CD4-positive, alpha-beta memory T cell (primary cell): ENCODE results near the gene GPSM1. TPM values are rescaled to one million over a fixed set of nuclear protein-coding genes. Genes with fewer than 3 reads are reported as not detected.

Experiments
- CTCF ChIA-PET: fragments of 350-600 bp; sonication (Branson Sonifier 250); formaldehyde crosslinking; loops from one replicate; lab custom pipeline; 2021; ENCODE audit warnings: inconsistent platforms; ENCODE audit not compliant: partially characterized antibody; lab: Charles Lee
- POLR2A ChIA-PET: fragments of 350-600 bp; sonication (Branson Sonifier 250); formaldehyde crosslinking; loops from one replicate; lab custom pipeline; 2021; ENCODE audit not compliant: partially characterized antibody; lab: Charles Lee
- DNase-seq, 5 donors: peaks; one replicate each; pipeline versions ENCODE4 v3.0.0 to v3.0.0-alpha.2; 2020 to 2022; ENCODE audit warnings: mixed read lengths in 1 of 5
- H3K27ac ChIP-seq: one replicate; pipeline ENCODE4 v1.7.0; 2013; ENCODE audit warnings: low read depth, low read length
- H3K27me3 ChIP-seq: 2 replicates; pipeline ENCODE4 v1.7.0; 2013; ENCODE audit warnings: mild to moderate bottlenecking, low read length, moderate library complexity; ENCODE audit not compliant: insufficient read depth
- H3K36me3 ChIP-seq: 2 replicates; pipeline ENCODE4 v1.7.0; 2013; ENCODE audit warnings: mild to moderate bottlenecking, low read length, moderate library complexity; ENCODE audit not compliant: insufficient read depth
- H3K4me1 ChIP-seq: 2 replicates; pipeline ENCODE4 v1.7.0; 2013; ENCODE audit warnings: mild to moderate bottlenecking, low read length, moderate library complexity; ENCODE audit not compliant: insufficient read depth
- H3K4me3 ChIP-seq, 2 donors: one replicate each; pipeline ENCODE4 v1.7.0; 2013; ENCODE audit warnings: low read length in 2 of 2, mild to moderate bottlenecking in 1 of 2
- H3K9me3 ChIP-seq, 2 donors: one replicate each; pipeline ENCODE4 v1.7.0; 2013; ENCODE audit warnings: low read length in 2 of 2, control low read depth in 1 of 2; ENCODE audit not compliant: control insufficient read depth in 1 of 2
- H3K27ac Mint-ChIP-seq, 7 donors: one replicate each; pipeline ENCODE4 v1.8.0; 2020 to 2021; ENCODE audit warnings: mixed read lengths in 7 of 7, mild to moderate bottlenecking in 6 of 7, inconsistent platforms in 3 of 7, moderate library complexity in 3 of 7
- H3K27me3 Mint-ChIP-seq, 2 donors: one replicate each; pipeline ENCODE4 v1.8.0; 2020 to 2021; ENCODE audit warnings: mixed read lengths in 2 of 2
- H3K36me3 Mint-ChIP-seq, 2 donors: one replicate each; pipeline ENCODE4 v1.8.0; 2020 to 2021; ENCODE audit warnings: mixed read lengths in 2 of 2, inconsistent platforms in 1 of 2, mild to moderate bottlenecking in 1 of 2
- H3K4me1 Mint-ChIP-seq, 4 donors: one replicate each; pipeline ENCODE4 v1.8.0; 2020 to 2021; ENCODE audit warnings: mixed read lengths in 4 of 4, mild to moderate bottlenecking in 1 of 4
- H3K4me3 Mint-ChIP-seq, 8 donors: one replicate each; pipeline ENCODE4 v1.8.0; 2020 to 2021; ENCODE audit warnings: mixed read lengths in 8 of 8, mild to moderate bottlenecking in 7 of 8, moderate library complexity in 6 of 8, inconsistent platforms in 3 of 8
- H3K9me3 Mint-ChIP-seq, 8 donors: one replicate each; pipeline ENCODE4 v1.8.0; 2020 to 2021; ENCODE audit warnings: mixed read lengths in 8 of 8, mild to moderate bottlenecking in 5 of 8, inconsistent platforms in 3 of 8, moderate library complexity in 1 of 8
- intact Hi-C: fragments of 100-400 bp; cut with micrococcal nuclease; formaldehyde crosslinking; loops from one replicate; pipeline ENCODE4 v1.15.1; 2023
- polyA plus RNA-seq, 2 donors: library from polyadenylated mRNA; unstranded; fragments of 300-500 nt; fragmentation: Illumina TruSeq; gene quantifications; one replicate each; pipeline ENCODE4 v1.2.3, GENCODE V29; 2021
- total RNA-seq, 2 experiments: library from RNA; stranded (reverse); gene quantifications; one replicate each; pipeline ENCODE4 v1.2.3, GENCODE V29; 2021

The GPSM1 gene
- total and polyA plus RNA-seq, 4 experiments from 2014 or later = 0.78 to 8.1 (median 4.6) TPM

DNA sequence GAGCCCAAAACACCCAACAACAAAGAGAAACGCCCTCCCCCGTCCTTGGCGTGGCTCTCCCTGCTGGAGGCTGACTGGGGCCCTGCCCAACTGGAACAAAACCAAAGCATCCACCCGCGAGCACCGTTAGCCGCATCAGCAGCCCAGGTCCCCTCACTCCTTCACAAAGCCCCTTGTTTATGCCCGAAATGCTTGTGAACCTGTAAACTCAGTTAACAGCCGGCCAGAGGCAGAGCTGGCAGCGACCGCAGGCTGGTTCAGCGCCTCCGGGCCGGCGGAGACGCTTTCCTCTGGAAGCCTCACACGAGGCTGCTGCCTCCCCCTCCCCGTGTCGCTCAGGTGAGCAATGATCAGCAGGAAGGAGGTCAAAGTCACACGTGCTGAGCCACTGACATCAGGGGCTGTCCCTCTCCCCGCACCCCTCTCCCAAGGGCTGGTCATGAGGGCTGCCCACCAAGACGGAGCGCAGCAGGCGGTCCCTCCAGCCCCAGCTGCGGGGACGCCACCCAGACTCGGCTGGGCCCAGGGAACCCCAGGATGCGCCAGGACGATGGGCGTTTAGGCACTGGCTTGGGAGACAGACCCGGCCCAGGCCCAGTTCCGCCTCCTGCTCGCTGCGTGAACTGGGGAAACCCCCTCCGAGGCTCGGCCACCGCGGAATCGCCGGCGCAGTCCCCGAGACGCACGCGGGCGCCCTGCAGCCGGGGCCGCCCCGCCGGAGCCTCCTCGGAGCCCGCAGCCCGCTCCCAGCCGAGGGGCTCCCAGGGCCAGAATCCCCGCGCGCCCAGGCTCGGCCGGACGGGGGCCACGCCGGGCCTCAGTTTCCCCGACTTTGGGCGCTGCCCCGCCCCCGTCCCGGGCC is 72.1 kb downstream of the GPSM1 start:
- H3K36me3 ChIP-seq = peaks cover 29% of the 10 kb centered on the region
- peaks cover 5 to 25% of the 10 kb centered on the region in 2 donors for H3K36me3 Mint-ChIP-seq
- intact Hi-C loops = loop anchor here (1.0 to 10.0 kb wide), 6 partner anchors 11 to 145 kb away; partner anchors contain the start of genes DNLZ, ENTR1, INPP5E and NOTCH1
- POLR2A ChIA-PET = interaction anchor here (0.5 to 4.3 kb wide), 3 partner anchors 10 to 36 kb away, joined by 3 to 36 read pairs (median 27); partner anchors contain the start of genes DNLZ, ENTR1 and PMPCA
- peak; percentile 19 to 68 (median 24) for DNase-seq
- CTCF ChIA-PET = interaction anchor here (0.9 to 3.0 kb wide), 3 partner anchors 9 to 12 kb away, joined by 3 to 20 read pairs (median 3); partner anchors contain the start of genes ENTR1 and PMPCA
- H3K27me3 Mint-ChIP-seq = no peaks in the 10 kb centered on the region
- no peaks in the 10 kb centered on the region for H3K27me3 ChIP-seq
- H3K4me3 Mint-ChIP-seq = peak overlapping the region; percentile 83 to 90 (median 88)
- peaks cover 43% of the 10 kb centered on the region for H3K4me1 ChIP-seq
- peak overlapping the region; percentile 30 to 93 (median 79) for H3K27ac Mint-ChIP-seq
- H3K9me3 ChIP-seq = no peaks in the 10 kb centered on the region
- no peaks in the 10 kb centered on the region for H3K9me3 Mint-ChIP-seq
- H3K27ac ChIP-seq = peak overlapping the region; percentile 55
- peaks cover 21 to 42% (median 32%) of the 10 kb centered on the region in 4 donors for H3K4me1 Mint-ChIP-seq
- peak overlapping the region in 1 of 2 donors; percentile 57 for H3K4me3 ChIP-seq

- no peaks in the 10 kb centered on the region for H3K9me3 ChIP-seq
- peak within 1 kb of the TSS; percentile 30 to 93 (median 79) for H3K27ac Mint-ChIP-seq
- H3K9me3 Mint-ChIP-seq = no peaks in the 10 kb centered on the region
- ChIA-PET CTCF (interaction anchor here (0.5 to 3.9 kb wide), 9 partner anchors 9 to 216 kb away, joined by 3 to 20 read pairs (median 4); partner anchors contain the start of genes DNLZ, ENTR1 and PMPCA), POLR2A (interaction anchor here (0.5 to 4.3 kb wide), 4 partner anchors 9 to 306 kb away, joined by 3 to 36 read pairs (median 15); partner anchors contain the start of genes DNLZ, ENTR1 and PMPCA)
- peak; percentile 80 to 87 (median 85) for DNase-seq
- H3K4me1 ChIP-seq = peaks cover 51% of the 10 kb centered on the region
- intact Hi-C loops = loop anchor here (1.0 to 10.0 kb wide), 6 partner anchors 10 to 145 kb away; partner anchors contain the start of genes DNLZ, ENTR1, INPP5E and NOTCH1
- peaks cover 4 to 20% of the 10 kb centered on the region in 2 donors for H3K36me3 Mint-ChIP-seq
- H3K36me3 ChIP-seq = peaks cover 21% of the 10 kb centered on the region
- no peaks in the 10 kb centered on the region for H3K27me3 Mint-ChIP-seq
- H3K27me3 ChIP-seq = no peaks in the 10 kb centered on the region
- peak within 1 kb of the TSS; percentile 36 to 57 for H3K4me3 ChIP-seq
- H3K4me3 Mint-ChIP-seq = peak within 1 kb of the TSS; percentile 83 to 90 (median 88)
- H3K27ac ChIP-seq = peak within 1 kb of the TSS; percentile 55
- peaks cover 28 to 50% (median 40%) of the 10 kb centered on the region in 4 donors for H3K4me1 Mint-ChIP-seq
Observed at GRCh38 chr9:136400038-136400834, 72.9 kb downstream of the GPSM1 start, which contains the start of gene SNAPC4. Gene SNAPC4, minus strand, starts transcription at chr9:136400170. Its CDS starts 1,742 bp downstream, at chr9:136398428.

DNA sequence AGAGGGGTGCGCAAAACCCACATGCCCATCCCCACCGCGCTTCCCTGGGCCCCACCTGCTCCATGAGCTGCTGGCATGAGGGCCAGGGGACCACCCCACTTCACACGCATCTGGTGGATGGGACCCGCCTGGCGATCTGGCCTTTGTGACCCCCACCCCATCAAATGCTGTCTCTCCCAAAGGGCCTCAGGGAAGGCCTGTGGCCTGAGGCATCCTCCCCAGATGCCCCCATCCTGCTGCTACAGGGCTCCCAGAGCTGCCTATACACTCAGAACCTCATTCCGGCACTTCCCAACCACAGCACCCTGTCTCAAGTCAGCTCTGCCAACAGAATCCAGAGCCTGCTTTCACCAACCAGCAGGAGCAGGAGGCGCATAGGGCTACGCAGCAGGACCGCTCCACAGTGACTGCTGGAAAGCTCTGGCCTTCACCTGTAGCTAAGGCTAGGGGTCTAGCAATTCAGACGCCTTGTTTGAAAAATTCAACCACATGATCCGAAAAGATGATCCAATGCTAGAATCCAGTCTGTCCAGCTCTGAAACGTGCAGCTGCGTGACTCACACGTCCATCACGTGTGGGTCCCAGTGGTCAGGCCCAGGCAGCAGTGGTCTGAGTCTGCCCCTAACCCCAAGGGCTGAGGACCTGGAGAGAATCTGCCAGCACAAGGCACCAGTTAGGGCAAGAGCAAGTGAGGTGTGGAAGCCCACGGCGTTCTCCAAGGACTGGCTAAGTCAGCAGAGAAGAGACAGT is 74.0 kb downstream of the GPSM1 start:
- ChIA-PET CTCF (interaction anchor here (0.5 to 3.9 kb wide), 10 partner anchors 8 to 217 kb away, joined by 3 to 20 read pairs (median 4); partner anchors contain the start of genes DNLZ, ENTR1 and PMPCA), POLR2A (interaction anchor here (1.2 to 4.3 kb wide), 3 partner anchors 8 to 307 kb away, joined by 3 to 36 read pairs (median 27); partner anchors contain the start of genes DNLZ, ENTR1 and PMPCA)
- intact Hi-C loops = loop anchor here (2.0 to 10.0 kb wide), 3 partner anchors 81 to 143 kb away; partner anchors contain the start of genes NOTCH1 and SEC16A
- H3K27ac Mint-ChIP-seq = peak overlapping the region in 6 of 7 donors; percentile 48 to 85 (median 76)
- H3K4me3 Mint-ChIP-seq = peak overlapping the region in 5 of 8 donors; percentile 5 to 68 (median 28)
- Histone ChIP-seq H3K9me3 (no peaks in the 10 kb centered on the region), H3K4me1 (peaks cover 62% of the 10 kb centered on the region), H3K27ac (no peak overlapping the region), H3K27me3 (no peaks in the 10 kb centered on the region), H3K4me3 (no peak overlapping the region), H3K36me3 (peaks cover 14% of the 10 kb centered on the region)
- H3K9me3 Mint-ChIP-seq = no peaks in the 10 kb centered on the region
- H3K36me3 Mint-ChIP-seq = peaks cover 9 to 26% of the 10 kb centered on the region in 2 donors
- DNase-seq = no peak
- H3K27me3 Mint-ChIP-seq = no peaks in the 10 kb centered on the region
- peaks cover 32 to 58% (median 45%) of the 10 kb centered on the region in 4 donors for H3K4me1 Mint-ChIP-seq

DNA sequence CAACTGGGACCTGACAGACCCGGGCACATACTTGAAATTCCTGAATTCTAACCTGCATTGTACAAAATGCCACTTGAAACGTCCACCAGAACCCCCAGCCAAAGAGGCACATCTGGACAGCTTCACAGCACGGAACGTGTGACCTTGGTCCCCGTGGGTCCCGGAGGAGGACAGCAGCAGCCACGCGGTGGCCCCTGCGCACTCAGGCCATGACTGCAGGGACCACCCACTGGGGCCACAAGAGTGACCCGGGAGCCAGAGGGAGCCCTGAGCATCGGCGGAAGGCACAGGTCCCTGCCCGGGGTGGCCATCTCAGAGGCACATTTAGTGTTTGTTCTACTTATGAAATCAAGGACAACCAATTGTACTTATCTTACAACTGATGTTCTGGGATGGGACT is 74.7 kb downstream of the GPSM1 start:
- H3K4me1 ChIP-seq = peaks cover 62% of the 10 kb centered on the region
- intact Hi-C loops = loop anchor here (5.0 to 10.0 kb wide), 2 partner anchors 135 to 143 kb away; partner anchors contain the start of gene NOTCH1
- Mint-ChIP-seq H3K9me3 (no peaks in the 10 kb centered on the region), H3K36me3 (peaks cover 8 to 26% of the 10 kb centered on the region in 2 donors), H3K4me3 (peak overlapping the region in 2 of 8 donors; percentile 8 to 59), H3K4me1 (peaks cover 32 to 60% (median 46%) of the 10 kb centered on the region in 4 donors), H3K27ac (peak overlapping the region in 5 of 7 donors; percentile 64 to 79 (median 78)), H3K27me3 (no peaks in the 10 kb centered on the region)
- no peaks in the 10 kb centered on the region for H3K27me3 ChIP-seq
- ChIA-PET CTCF (interaction anchor here (1.2 to 3.9 kb wide), 6 partner anchors 7 to 83 kb away, joined by 3 to 20 read pairs (median 8); partner anchors contain the start of genes DNLZ, ENTR1 and PMPCA), POLR2A (interaction anchor here (4.3 kb wide), 1 partner anchor 8 kb away, joined by 36 read pairs; the partner anchor contains the start of genes ENTR1 and PMPCA)
- H3K9me3 ChIP-seq = no peaks in the 10 kb centered on the region
- H3K36me3 ChIP-seq = peaks cover 11% of the 10 kb centered on the region
- DNase-seq = peak in 1 of 5 donors; percentile 23
- H3K27ac ChIP-seq = no peak overlapping the region
- H3K4me3 ChIP-seq = no peak overlapping the region

DNA sequence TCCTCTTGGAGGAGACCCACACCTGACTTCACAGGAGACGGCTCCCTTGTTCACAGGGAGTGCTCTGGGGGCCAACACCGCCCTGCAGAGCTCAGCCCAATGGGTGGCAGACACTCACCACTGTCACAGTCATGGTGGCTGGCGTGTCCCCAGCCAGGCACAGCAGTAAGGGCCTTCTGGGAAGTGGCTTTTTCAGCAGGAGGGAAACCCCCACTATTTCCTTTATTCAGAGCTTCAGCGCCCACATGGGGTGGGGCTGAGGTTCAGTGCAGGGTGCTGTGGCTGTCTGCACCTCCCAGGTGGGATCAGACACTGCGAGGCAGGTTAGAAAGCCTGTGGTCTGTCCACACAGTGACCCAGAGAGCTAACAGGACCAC is 76.2 kb downstream of the GPSM1 start:
- intact Hi-C loops = loop anchor here (5.0 to 10.0 kb wide), 2 partner anchors 136 to 141 kb away; partner anchors contain the start of gene NOTCH1
- Mint-ChIP-seq H3K36me3 (peaks cover 13 to 28% of the 10 kb centered on the region in 2 donors), H3K27ac (peak overlapping the region; percentile 89 to 97 (median 93)), H3K4me3 (peak overlapping the region; percentile 69 to 95 (median 80)), H3K9me3 (no peaks in the 10 kb centered on the region), H3K4me1 (peaks cover 32 to 65% (median 52%) of the 10 kb centered on the region in 4 donors), H3K27me3 (no peaks in the 10 kb centered on the region)
- CTCF ChIA-PET = interaction anchor here (1.1 to 3.9 kb wide), 4 partner anchors 8 to 294 kb away, joined by 3 to 20 read pairs (median 4); partner anchors contain the start of gene DNLZ
- POLR2A ChIA-PET = interaction anchor here (0.8 to 2.3 kb wide), 7 partner anchors 10 to 324 kb away, joined by 3 to 22 read pairs (median 3); partner anchors contain the start of genes DNLZ and INPP5E
- Histone ChIP-seq H3K9me3 (no peaks in the 10 kb centered on the region), H3K4me1 (peaks cover 58% of the 10 kb centered on the region), H3K27ac (peak overlapping the region; percentile 70), H3K36me3 (peaks cover 18% of the 10 kb centered on the region), H3K4me3 (peak overlapping the region in 1 of 2 donors; percentile 49), H3K27me3 (no peaks in the 10 kb centered on the region)
- peak; percentile 80 to 91 (median 81) for DNase-seq
